ENCODE results near the gene PXMP4. TPM values are rescaled to one million over a fixed set of nuclear protein-coding genes. Genes with fewer than 3 reads are reported as not detected.
"Not testable (repeated sequence)": the region's sequence is repeated elsewhere in the genome, so short reads cannot be mapped to it uniquely, and the experiment has no call there.

PXMP4 gene
- total RNA-seq, 1 donor from 2014 or later: 12.8 TPM

DNA sequence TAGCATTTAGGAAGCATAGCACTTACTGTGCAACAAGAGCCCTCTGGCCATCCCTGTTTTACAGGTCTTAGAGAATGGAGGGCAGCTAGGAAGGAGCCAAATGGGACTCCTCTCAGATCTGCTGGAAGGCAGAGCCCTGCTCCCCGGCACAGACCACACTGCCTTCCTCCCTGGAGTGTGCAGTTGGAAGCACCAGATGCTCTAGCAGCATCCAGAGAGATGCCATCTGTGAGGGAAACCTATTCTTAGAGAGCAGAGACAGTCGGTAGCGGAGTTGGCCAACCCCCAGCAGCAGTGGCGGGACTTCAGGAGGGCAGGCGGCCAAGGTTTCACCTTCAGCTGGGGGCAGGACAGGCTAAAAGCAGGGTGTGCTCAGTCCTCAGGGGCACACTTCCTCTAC, 17.2 kb downstream of the PXMP4 start:
- DNase-seq: no peak

DNA sequence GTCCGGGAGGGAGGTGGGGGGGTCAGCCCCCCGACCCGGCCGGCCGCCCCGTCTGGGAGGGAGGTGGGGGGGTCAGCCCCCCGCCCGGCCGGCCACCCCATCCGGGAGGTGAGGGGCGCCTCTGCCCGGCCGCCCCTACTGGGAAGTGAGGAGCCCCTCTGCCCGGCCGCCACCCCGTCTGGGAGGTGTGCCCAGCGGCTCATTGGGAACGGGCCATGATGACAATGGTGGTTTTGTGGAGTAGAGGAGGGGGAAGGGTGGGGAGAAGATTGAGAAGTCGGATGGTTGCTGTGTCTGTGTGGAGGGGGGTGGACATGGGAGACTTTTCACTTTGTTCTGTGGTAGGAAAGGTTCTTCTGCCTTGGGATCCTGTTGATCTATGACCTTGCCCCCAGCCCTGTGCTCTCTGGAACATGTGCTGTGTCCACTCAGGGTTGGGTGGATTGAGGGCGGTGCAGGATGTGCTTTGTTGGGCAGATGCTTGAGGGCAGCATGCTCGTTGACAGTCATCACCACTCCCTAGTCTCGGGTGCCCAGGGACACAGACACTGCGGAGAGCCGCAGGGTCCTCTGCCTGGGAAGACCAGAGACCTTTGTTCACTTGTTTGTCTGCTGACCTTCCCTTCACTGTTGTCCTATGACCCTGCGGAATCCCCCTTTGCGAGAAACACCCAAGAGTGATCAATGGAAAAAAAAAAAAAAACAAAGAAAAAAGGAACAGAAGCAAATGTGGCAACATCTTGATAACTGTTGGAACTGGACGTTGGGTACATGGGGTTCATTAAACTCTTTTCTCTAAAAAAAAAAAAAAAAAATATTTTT, 18.3 kb downstream of the PXMP4 start:
- DNase-seq: no peak

GRCh38 chr20:33700696-33701441, 19.2 kb downstream of the PXMP4 start:
- not testable (repeated sequence) for DNase-seq

DNA sequence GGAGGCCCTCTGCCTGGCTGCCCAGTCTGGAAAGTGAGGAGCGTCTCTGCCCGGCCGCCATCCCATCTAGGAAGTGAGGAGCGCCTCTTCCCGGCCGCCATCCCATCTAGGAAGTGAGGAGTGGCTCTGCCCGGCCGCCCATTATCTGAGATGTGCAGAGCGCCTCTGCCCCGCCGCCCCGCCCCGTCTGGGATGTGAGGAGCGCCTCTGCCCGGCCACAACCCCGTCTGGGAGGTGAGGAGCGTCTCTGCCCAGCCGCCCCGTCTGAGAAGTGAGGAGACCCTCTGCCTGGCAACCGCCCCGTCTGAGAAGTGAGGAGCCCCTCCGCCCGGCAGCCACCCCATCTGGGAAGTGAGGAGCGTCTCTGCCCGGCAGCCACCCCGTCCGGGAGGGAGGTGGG, 21.1 kb downstream of the PXMP4 start:
- not testable (repeated sequence) for DNase-seq

DNA sequence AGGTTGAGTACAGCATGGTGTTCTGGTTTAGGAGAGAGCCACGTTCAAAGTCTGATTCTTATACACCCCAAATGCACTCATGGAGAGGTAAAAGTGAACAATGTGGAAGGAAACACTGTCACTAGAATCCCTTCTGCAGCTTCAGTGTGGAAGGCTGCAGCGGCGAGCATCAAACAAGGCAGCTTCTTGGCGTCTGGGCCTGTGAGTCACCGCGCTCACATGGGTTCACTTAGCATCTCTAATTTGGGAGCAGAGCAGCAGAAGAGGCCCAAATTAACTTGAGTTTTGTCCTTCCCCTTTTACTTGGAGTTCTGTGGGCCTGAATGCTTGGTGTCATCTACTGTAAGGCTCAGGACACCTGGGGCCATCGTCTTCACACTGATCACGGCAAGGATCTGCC, 23.0 kb downstream of the PXMP4 start:
- DNase-seq: peak; percentile 86

DNA sequence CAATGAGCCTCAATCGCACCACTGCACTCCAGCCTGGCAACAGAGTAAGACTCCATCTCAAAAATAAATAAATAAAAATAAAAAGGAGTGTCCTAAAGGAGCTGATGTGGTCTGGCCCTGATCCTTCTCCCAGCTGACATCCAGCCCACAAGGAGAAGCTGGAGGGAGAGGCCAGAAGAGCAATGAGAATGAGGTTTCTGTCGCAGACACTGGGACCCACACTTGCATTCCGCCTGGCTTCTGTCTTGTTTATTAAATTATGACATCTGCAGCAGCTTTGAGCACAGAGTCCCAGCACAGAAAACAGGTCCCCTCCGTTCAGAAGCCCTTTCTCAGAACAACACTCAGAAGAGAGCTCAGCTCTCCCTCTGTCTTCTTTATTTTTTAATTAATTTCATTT, 23.7 kb downstream of the PXMP4 start:
- no peak for DNase-seq

DNA sequence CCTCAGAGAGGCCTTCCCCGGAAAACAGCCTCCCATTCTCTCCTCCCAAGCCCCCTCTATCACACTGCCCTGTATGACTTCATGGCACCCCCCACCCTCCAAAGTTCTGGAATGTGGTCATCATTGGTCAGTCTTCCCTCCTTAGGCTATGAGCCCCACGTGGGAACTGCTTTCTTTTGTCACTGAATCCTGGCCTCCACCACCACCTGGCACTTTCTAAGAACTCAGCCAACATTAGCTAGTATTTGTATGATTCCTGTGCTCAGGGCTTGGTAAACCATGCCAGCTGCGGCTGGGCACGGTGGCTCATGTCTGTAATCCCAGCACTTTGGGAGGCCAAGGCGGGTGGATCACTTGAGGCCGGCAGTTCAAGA, 25.5 kb downstream of the PXMP4 start:
- DNase-seq: no peak

DNA sequence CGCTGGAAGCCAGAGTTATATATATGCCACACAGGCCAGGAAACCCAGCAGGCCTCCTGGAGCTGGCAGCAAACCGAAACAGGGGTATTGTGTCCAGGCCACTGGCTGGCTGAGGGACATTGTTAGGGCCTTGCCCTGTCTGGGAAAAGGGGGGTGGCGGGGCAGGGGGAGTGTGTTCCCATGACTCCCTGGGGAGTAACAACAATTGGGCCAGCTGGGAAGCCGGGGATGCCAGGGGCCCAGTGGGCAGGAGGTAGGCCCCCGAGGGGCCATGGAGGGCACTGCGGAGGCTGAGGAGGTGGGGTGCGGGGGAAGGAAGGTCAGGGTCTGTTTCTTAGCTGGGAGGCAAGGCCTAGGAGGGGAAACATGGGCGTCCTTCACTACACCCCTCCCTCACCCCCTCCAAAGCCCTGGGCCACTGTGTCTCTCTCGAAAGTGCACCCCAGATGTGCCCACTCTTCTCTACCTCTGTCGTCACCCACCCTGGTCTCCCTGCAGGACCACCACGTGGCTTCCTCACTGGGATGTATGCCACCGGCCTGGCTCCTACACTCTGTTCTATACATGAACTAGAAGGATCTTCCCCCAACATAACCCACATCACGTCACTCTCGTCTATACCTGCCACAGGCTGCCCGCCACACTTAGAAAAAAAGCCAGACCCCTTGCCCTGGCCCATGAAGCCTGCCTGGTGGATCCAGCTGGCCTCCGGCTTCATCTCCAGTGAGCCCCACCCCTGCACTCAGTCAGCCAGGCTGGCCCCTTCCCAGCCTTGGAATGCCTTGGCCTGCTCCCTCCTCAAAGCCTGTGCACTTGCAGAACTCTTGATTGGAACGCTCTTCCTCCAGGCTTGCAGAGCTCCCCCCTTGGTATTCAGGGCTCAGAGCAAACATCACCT, 26.1 kb downstream of the PXMP4 start:
- peak; percentile 35 for DNase-seq

- no peak for DNase-seq
Measured at GRCh38 chr20:33693289-33693688, 26.8 kb downstream of the PXMP4 start.

- DNase-seq: no peak
Measured at GRCh38 chr20:33689973-33690372, 30.1 kb downstream of the PXMP4 start.

DNA sequence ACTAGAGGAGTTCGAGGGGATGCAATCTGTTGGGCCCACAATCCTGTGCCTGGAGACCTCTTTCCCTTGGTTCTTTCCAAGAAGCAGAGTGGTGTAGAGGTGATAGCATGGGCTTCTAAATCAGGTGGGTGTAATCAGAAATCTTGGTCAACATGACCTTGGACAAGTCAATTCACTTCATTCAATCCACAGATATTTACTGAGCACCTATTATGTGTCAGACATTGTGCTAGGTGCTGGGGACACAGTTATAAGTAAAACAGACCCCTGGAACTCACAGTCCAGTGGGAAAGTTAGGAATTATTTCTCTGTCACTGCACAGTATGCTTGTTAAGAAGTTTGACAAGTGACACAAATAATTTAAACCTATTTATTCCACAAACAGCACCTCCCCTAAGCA, 30.6 kb downstream of the PXMP4 start:
- DNase-seq: no peak

DNA sequence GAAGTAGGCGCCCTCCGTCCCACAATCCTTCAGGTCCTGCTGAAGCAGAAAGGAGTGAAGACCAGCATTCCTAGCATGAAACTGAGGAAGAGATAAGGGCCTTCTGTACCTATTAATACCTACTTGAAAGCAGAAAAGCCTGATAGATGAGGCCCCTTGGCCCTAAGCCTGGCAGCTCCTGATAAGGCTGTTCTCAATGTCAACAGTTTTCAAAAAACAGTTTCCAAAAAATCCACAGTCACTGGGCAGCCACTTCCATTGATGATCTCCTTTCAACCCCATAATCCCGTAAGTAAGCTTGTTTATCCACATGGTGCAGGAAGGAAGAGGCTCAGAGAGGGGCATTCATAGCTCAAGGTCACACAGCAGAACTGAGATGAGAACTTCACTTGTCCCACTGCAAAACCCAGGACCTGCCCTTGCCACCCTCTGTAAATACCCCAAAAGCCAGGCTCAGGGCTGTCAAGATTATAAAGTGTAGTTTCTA, 31.1 kb downstream of the PXMP4 start:
- DNase-seq: no peak

DNA sequence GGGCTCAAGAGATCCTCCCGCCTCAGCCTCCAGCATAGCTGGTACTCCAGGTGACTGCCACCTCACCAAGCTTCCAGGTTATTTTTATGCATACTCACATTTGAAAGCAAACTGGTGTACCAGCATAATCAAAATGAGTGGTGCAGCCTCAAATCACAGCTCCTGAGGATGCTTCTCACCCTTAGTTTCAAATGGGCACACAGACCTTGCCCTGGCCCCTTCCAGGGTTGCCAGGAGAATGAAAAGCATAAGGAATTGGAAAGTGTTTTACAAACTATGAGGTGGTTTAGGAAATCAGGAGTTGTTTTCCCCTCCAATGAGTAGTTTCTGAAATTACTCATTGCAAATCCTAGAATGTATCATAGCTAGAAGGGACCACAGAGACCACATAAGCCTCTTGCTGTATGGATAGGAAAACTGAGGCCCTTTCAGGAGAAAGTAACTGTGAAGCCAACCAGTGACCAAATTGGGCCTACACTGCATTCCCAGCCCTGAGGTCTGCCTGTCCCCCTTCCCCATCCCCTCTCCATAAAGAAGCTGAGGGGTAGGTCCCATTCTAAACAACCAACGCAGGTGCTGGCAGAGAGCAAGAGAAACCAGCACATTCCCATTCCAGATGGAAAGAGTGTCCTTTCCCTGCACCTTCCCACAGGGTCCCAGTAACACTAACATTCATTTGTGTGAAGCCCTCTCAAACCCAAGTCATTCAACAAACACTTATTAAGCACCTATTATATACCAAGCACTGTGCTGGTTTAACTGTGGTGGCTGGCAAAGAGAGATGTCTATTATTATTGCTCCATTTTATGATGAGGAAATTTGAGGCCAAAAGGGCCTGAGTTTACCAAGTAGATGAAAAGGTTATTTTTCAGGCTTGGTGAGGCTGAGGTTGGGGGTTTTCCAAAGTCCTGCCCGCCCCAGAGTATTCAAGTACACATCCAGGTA, 31.8 kb downstream of the PXMP4 start:
- DNase-seq: no peak

DNA sequence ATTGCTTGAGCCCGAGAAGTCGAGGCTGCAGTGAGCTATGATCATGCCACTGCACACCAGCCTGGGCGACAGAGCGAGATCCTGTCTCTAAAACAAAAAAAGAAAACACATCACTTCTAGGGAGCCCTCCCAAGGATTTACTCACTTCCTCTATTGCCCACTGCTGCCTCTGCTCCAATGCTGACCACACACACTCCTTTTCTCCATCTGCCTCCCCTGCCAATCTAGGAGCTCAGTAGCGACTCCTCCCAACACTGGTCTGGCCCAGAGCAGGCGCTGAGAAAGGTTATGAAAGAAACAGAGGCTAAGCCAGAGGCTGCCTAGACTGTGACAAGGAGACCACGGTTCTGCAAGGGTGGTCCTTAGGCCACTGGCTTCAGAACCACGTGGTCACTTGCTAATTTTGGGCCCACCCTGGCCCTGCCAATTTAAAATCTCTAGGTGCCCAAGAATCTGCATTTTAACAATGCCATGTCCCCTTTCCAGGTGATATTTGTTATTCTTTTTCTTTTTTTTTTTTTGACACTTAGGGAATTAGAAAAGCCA, 32.7 kb downstream of the PXMP4 start:
- no peak for DNase-seq

- no peak for DNase-seq
Measured at GRCh38 chr20:33686984-33687366, 33.1 kb downstream of the PXMP4 start.

- DNase-seq: peak; percentile 81
Measured at GRCh38 chr20:33686100-33686983, 33.8 kb downstream of the PXMP4 start, which contains the start of gene E2F1. Gene E2F1, minus strand, starts transcription at chr20:33686385. Its CDS starts 121 bp downstream, at chr20:33686264.

- DNase-seq: no peak
Measured at GRCh38 chr20:33685328-33686099, 34.6 kb downstream of the PXMP4 start.

- no peak for DNase-seq
Measured at GRCh38 chr20:33684533-33685327, 35.4 kb downstream of the PXMP4 start.
